8988T (cell line): ENCODE data around the gene IRAK1.
"Not testable (repeated sequence)": the region's sequence is repeated elsewhere in the genome, so short reads cannot be mapped to it uniquely, and the experiment has no call there.

Source experiments
- DNase-seq: peaks from one replicate; pipeline ENCODE4 v3.0.0; 2011

Gene IRAK1

GRCh38 chrX:154018518-154019060 lies 1.1 kb downstream of the IRAK1 start:
- DNase-seq: no peak

GRCh38 chrX:154017766-154018517 lies 1.8 kb downstream of the IRAK1 start:
- no peak for DNase-seq

DNA sequence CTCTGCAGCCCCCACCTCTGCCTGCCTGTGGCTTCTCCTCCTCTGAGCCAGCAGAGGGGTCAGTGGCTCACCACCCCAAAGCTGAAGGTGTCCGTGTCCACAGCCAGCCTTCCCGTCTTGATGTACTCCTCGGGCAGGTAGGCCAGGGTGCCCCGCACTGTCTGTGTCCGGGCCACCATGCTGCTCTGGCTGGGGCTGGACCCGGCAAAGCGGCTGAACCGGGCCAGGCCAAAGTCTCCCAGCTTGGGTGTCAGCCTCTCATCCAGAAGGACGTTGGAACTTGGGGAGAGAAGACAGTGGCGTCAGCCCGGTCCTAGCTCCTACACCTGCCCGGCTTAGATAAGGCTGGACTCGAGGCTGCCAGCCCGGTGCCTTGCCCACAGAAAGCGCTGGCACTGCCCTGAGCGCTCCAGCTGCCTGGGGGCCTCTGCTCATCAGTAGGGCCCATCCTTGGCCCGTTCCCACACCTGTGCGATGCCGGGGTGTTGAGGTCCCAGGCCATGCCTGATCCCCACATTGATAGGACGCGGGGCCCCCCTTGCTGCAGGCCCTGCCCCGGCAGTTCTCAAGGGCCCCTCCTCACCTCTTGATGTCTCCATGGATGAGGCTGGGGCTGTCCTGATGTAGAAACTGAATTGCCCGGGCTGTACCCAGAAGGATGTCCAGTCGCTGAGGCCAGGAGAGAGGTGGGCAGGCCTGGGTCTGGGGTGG lies 3.2 kb downstream of the IRAK1 start:
- DNase-seq: no peak

DNA sequence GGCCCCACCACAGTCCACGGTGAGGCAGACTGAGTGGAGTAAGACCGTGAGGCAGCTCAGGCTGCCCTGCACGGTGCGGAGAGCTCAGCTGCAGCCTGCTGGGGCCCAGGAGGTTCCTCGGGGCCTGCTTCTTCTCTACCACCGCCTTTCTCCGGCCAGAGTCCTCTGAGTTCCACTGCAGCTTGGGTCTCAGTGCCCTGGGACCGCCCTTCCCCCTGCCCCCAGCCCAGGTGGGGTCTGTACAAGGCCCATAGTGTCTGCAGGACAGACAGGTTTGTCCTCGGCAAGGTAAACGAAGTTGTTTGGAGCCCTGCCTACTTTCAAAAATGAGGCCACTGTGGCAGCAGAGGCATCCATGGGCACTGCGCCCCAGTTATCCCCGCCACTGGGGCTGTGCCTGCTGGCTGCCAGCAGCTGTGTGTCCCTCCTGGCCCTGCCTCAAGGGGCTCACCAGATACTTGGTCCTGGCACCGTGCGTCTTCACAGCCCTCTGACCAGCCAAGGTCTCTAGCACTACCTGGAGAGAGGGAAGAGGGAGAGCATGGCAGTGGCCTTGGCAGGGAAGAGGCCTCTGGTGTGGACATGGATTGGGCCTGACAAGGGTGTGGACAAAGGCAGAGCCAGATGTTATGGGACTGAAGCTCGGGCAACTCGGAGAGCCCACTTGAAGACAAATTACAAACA lies 4.0 kb downstream of the IRAK1 start:
- no peak for DNase-seq

DNA sequence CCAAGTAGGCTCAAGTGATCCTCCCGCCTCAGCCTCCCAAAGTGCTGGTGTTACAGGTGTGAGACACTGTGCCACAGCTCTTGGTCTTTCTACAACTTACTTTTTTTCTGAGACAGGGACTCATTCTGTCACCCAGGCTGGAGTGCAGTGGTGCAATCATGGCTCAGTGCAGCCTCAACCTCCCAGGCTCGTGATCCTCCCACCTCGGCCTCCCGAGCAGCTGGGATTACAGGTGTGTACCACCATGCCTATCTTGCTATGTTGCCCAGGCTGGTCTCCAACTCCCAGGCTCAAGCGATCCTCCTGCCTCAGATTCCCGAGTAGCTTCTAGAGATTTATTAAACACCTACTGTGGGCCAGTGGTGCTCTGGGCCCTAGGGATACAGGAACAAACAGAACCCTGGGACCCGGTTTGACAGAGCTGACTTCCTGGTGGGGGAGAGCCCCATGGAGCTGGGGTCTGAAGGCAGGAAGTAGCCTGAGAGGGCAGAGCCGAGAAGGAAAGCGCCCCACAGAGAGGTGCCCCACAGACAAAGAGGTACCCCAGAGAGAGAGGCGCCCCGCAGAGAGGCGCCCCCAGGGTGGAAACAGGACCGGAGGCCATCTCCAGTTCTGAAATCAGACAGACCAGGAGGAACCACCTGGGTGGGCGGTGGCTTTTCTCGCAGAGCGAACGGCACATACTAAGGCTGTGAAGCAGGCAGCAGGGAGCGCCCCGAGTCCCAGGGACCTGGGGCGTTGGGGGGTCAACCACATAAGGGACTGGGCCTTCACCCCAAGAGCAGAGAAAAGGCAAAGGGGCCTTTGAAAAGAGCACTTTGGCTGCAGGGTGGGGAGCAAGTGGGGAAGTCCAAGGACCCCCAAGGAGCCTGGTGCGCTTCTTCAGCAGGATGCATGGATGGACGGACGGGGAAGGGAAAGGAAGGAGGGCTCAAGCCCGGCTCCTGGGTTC lies 5.0 kb downstream of the IRAK1 start:
- no peak for DNase-seq

GRCh38 chrX:154013614-154014360 lies 5.9 kb downstream of the IRAK1 start:
- DNase-seq: peak; percentile 81

DNA sequence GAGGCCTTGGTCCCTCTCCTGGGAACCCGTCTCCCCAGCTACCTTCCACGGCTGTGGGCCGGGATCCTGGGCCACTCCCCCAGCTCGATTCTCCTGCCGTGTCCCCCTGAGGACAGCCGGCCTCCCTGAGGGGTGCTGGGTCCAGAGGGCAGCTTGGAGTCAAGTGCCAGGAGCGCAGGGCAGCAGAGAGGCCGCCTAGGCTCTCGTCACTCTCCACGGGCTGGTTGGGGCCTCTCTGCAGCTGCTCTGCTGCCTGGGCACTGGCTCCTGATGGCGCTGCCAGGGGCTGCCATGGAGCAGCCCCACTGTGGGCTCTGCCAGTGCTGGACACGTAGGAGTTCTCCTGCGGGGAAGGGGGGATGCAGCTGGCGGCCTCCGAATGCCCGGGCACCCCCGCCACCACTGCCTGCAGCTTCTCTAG lies 6.7 kb downstream of the IRAK1 start:
- no peak for DNase-seq

DNA sequence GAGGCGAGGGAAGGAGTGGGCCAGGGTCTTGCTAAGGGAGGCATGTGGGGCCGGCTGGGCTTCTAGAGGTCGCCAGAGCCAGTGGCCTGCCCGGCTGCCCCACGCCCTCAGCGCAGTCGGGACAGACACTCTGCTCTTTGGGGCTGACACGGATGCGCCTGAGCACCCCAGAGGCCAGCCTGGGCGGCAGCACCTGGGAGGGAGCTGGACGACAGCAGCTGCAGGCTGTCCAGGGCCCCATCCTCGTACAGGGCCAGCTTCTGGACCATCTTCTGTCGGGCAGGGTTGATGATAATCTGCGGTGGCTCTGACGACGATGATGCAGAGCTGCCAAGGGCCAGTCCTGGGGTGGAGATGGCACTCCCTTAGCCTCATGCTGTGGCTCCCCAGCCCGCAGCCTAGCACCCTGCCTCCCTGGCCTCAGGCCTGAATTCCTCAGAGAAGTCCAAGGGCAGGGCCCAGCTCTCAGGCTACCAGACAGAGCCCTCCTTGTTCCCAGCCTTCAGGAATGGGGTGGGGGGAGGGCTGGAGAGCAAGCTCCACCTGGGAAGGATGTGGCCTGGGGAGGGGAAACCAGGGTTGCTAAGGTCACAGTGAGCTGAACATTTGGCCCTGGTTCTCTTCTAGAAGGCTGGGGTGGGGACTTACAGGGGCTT lies 7.2 kb downstream of the IRAK1 start:
- no peak for DNase-seq

GRCh38 chrX:154011376-154012335 lies 8.0 kb downstream of the IRAK1 start:
- no peak for DNase-seq

DNA sequence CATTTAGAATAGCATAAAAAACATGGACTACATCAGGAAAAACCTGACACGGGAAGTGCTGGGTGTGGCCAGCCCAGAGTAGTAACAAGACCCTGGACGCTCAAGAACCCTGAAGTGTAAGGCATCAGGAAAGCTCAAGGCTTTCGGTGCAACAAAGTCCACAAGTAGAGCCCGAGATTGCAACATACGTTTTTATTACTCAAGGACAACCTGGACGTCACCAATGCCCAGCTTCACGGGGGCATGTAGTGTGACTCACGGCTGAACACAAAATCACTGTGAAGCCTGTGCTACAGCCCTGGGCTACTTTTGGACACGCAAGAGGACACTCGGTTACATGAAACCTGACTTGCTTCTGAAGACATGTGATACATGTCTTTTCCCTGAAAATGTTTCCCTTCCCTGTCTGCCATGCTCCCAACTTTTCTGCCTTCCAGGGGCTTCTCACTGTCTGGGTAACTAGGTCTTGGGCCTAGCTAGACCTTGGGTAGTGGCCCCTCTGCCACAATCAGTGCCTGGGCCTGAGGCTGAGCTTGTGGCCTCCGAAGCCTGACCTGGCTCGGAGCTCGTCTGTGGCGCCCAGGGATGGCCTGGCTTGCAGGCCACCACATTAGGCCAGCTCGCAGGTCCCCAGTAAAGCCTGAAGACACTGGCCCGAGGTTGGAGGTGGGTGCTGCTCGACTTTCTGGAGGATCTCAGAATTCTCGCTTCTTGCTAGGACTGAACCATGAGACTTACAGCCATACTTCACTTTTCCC lies 9.2 kb downstream of the IRAK1 start:
- DNase-seq: no peak

DNA sequence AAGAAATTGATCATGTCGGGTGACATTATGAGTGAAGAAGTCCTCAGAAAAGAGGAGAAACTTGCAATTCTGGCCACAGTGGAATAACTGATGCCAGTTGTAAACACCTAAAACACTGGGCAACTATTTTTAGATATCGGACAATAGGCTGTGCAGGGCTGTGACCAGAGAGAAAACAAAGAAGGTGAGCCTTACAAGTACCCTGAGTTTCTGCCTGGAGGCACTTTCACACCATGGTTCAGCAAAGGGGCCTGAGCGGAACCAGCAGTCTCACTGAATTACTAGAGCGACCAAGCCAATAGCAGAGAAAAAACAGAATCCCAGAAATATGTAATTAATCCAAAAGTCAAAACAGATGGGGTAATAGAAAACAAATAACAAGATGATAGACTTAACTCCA lies 11.2 kb downstream of the IRAK1 start:
- DNase-seq: no peak

- DNase-seq: no peak
These were observed 12.8 kb downstream of the IRAK1 start for GRCh38 chrX:154006947-154007346.

- no peak for DNase-seq
These were observed 15.4 kb downstream of the IRAK1 start for GRCh38 chrX:154004315-154004714.

GRCh38 chrX:154002215-154002719 lies 17.4 kb downstream of the IRAK1 start:
- no peak for DNase-seq

- no peak for DNase-seq
These were observed 19.7 kb downstream of the IRAK1 start for GRCh38 chrX:154000051-154000450.

DNA sequence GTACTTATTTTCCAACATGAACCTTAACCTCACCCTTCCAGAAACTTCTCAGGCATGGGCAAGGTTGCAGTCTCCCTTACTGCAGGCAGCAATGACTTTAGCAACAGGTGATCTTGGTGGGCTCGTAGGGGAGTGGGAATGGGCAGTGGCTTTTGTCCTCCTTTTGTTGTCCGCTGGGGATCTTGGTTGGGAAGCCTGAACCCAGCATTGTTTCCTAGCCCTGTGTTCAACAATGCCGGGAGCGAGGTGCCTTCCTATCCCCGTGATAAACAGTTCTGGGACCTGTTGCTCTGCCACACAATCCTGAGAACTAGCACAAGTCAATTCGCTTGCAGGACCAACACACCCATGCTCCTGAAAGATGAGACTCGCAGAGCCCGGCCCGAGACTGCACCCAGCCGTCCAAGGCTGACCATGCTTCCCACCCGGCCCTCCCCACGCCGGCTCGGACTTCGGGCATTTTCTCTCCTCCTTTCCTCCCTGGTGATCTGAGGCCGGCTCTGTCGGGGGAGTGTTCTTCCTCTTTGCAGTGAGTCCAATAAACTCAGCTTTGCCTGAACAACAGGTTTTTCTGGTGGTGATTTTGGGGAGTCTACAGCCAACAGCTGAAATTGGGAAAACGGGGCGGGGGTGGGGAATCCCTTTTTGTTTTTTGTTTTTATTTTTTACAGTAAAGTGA lies 20.2 kb downstream of the IRAK1 start:
- DNase-seq: no peak

- no peak for DNase-seq
These were observed 24.2 kb downstream of the IRAK1 start for GRCh38 chrX:153995504-153995903.

DNA sequence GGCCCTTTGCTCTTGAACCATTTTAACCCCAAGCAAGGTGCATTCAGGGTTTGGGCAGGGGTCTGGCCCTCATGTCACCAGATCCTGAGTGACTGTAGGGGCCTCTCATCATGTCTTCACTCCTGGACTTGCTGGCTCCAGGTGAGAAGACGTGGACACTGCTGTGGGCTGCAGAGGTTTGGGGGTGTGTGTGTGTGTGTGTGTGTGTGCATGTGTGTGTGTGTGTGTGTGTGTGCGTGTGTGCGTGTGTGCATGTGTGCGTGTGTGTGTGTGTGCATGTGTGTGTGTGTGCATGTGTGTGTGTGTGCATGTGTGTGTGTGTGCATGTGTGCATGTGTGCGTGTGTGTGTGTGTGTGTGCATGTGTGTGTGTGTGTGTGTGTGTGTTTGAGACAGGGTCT lies 25.3 kb downstream of the IRAK1 start:
- DNase-seq: not testable (repeated sequence)
